OCI-LY7 (cell line): ENCODE results near the gene SNX10.

Experiments
- CTCF ChIP-seq: fragments of 200-600 bp; sonication (generic); conservative IDR thresholded peaks from 2 replicates; pipeline ENCODE4 v1.5.1; 2014; ENCODE audit warnings: mild to moderate bottlenecking, antibody characterized with exemption, low read length, moderate library complexity, mixed read lengths
- EZH2phosphoT487 ChIP-seq: fragments of 200-600 bp; sonication (generic); IDR thresholded peaks from 2 replicates; pipeline ENCODE4 v1.6.1; 2018; ENCODE audit warnings: low read depth, borderline replicate concordance, mild to moderate bottlenecking, mixed run types, antibody characterized with exemption, low read length, moderate library complexity, mixed read lengths

DNA sequence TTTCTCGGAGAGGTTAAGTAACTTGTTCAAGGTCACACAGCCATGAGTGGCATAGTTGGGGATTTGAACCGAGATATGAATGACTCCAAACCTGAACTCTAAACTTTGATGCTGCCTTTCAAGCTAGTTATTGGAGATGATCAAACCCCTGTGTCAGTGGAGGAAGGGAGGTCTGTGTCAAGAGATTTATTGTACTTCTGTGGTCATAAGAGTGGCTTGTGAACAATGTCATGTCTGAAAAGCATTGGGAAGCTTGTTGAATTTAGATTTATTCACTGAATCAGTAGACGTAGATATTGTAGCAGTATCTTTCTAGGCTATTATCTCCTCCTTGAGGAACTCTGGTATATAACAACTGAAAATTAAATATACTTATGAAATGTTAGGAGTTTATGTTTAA lies 27.3 kb downstream of the SNX10 start:
- TF ChIP-seq EZH2phosphoT487 = no peak
- TF ChIP-seq CTCF = no peak
